Peyer's patch (tissue), 4 donors: ENCODE measurements around the gene SPRR5. TPM values are rescaled to one million over a fixed set of nuclear protein-coding genes. Genes with fewer than 3 reads are reported as not detected.

Source experiments
- DNase-seq, 3 donors: peaks; one replicate each; pipeline ENCODE4 v3.0.0-alpha.2; 2017 to 2019
- H3K27ac ChIP-seq, 4 donors: fragments of 200-600 bp; sonication (generic); one replicate each; pipeline ENCODE4 v1.5.1; 2016 to 2019
- H3K27me3 ChIP-seq, 2 donors: fragments of 200-600 bp; sonication (generic); one replicate each; pipeline ENCODE4 v1.5.1; 2019
- H3K36me3 ChIP-seq, 3 donors: fragments of 200-600 bp; sonication (generic); one replicate each; pipeline ENCODE4 v1.5.1; 2016 to 2019
- H3K4me1 ChIP-seq, 4 donors: fragments of 200-600 bp; sonication (generic); one replicate each; pipeline ENCODE4 v1.5.1; 2016 to 2019
- H3K4me3 ChIP-seq, 4 donors: fragments of 200-600 bp; sonication (generic); 1 replicate in 3 of 4; 2 replicates in 1 of 4; pipeline ENCODE4 v1.5.1; 2016 to 2019; ENCODE audit warnings: mild to moderate bottlenecking in 1 of 4
- H3K9me3 ChIP-seq, 4 donors: fragments of 200-600 bp; sonication (generic); one replicate each; pipeline ENCODE4 v1.5.1; 2016 to 2019; ENCODE audit warnings: mild to moderate bottlenecking in 1 of 4
- CTCF ChIP-seq, 6 experiments: fragments of 450-650 bp in 4 of 6; fragments of 200-600 bp in 2 of 6; sonication (generic) in 1 of 6; IDR thresholded peaks; one replicate each; pipeline ENCODE4 v1.5.1; 2017 to 2019; ENCODE audit warnings: antibody characterized with exemption in 6 of 6, mild to moderate bottlenecking in 3 of 6, moderate library complexity in 1 of 6
- POLR2A ChIP-seq, 2 donors: fragments of 450-650 bp; IDR thresholded peaks; one replicate each; pipeline ENCODE4 v1.5.1; 2017; ENCODE audit warnings: antibody characterized with exemption in 2 of 2, mild to moderate bottlenecking in 2 of 2, moderate library complexity in 2 of 2
- total RNA-seq, 4 donors: library from RNA; depleted of rRNA; stranded (reverse); fragments of >200 nt; gene quantifications; one replicate each; pipeline ENCODE4 v1.1.0, GENCODE V29; 2016

SPRR5 gene
- total RNA-seq, 4 donors from 2014 or later, result not detected

- TF ChIP-seq POLR2A (IDR thresholded peaks at IDR 0.05), result no peak
- TF ChIP-seq CTCF (IDR thresholded peaks at IDR 0.05), result no peak
- DNase-seq, result no peak
- H3K4me3 ChIP-seq, result no peak overlapping the region
- H3K9me3 ChIP-seq, result no peaks in the 10 kb centered on the region
- no peak overlapping the region for H3K27ac ChIP-seq
- no peaks in the 10 kb centered on the region for H3K36me3 ChIP-seq
- H3K27me3 ChIP-seq, result no peaks in the 10 kb centered on the region
- H3K4me1 ChIP-seq, result no peaks in the 10 kb centered on the region
Measured at GRCh38 chr1:152959801-152960451, 12.9 kb downstream of the SPRR5 start.

- Histone ChIP-seq H3K27ac (no peak overlapping the region), H3K36me3 (no peaks in the 10 kb centered on the region), H3K9me3 (no peaks in the 10 kb centered on the region), H3K4me1 (no peaks in the 10 kb centered on the region), H3K4me3 (no peak overlapping the region), H3K27me3 (no peaks in the 10 kb centered on the region)
- TF ChIP-seq POLR2A (IDR thresholded peaks at IDR 0.05), result no peak
- TF ChIP-seq CTCF (IDR thresholded peaks at IDR 0.05), result no peak
- DNase-seq, result no peak
Measured at GRCh38 chr1:152960452-152961044, 13.5 kb downstream of the SPRR5 start.

DNA sequence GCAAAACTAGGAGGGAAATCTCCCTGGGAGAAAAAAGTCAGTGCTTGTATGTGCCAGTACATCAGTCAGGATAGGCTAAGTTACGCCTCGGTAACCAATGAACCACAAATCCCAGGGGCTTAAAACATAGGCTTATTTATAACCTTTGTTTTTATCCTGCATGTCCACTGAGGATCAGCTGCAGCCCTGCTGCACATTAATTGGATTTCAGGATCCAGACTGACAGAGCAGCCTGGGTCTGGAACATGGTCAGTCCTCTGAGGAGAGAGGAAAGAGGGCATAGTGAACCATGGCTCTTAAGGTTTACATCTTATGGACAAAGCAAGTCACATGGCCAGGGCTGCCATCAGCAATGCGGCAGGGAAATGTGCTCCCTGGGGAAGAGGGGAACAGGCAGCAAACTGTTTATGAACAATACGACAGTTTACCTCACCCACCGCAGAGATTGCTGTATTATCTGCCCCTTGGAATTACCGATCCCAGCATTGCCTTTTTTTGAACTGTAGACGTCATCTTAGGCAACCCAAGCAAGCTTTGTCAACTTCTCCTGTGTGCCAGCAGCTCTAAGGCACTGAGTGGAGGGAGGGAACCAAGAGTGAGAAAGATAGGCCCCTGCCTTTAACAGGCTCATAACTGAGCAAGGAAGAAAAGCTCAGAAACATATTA lies 14.4 kb downstream of the SPRR5 start:
- H3K4me3 ChIP-seq, result no peak overlapping the region
- DNase-seq, result no peak
- H3K4me1 ChIP-seq, result no peaks in the 10 kb centered on the region
- H3K27ac ChIP-seq, result no peak overlapping the region
- TF ChIP-seq POLR2A (IDR thresholded peaks at IDR 0.05) (no peak), CTCF (IDR thresholded peaks at IDR 0.05) (no peak)
- no peaks in the 10 kb centered on the region for H3K36me3 ChIP-seq
- no peaks in the 10 kb centered on the region for H3K9me3 ChIP-seq
- H3K27me3 ChIP-seq, result no peaks in the 10 kb centered on the region

- Histone ChIP-seq H3K9me3 (no peaks in the 10 kb centered on the region), H3K27ac (no peak overlapping the region), H3K4me1 (no peaks in the 10 kb centered on the region), H3K27me3 (no peaks in the 10 kb centered on the region), H3K4me3 (no peak overlapping the region), H3K36me3 (no peaks in the 10 kb centered on the region)
- TF ChIP-seq CTCF (IDR thresholded peaks at IDR 0.05) (no peak), POLR2A (IDR thresholded peaks at IDR 0.05) (no peak)
- DNase-seq, result no peak
Measured at GRCh38 chr1:152962876-152963415, 15.9 kb downstream of the SPRR5 start.

DNA sequence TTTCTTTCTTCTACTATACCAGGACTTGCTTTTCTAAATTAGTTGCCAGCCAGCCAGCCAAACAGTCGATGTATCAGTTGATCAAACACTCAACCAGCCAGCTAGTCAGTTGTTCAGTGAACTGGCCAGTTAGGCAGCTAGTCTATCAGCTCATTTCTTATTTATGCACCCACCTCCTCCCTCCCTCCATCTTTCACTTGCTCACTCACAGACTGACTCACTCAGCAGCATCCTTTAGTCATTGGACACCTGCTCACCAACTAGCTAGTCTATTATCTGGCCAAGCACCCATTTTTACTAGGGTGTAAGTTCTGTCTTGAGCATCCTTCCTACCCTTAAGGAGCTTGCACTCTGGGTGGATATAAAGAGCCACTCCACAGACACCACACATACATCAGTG lies 17.5 kb downstream of the SPRR5 start:
- TF ChIP-seq CTCF (IDR thresholded peaks at IDR 0.05) (no peak), POLR2A (IDR thresholded peaks at IDR 0.05) (no peak)
- DNase-seq, result no peak
- no peaks in the 10 kb centered on the region for H3K4me1 ChIP-seq
- no peaks in the 10 kb centered on the region for H3K36me3 ChIP-seq
- no peak overlapping the region for H3K4me3 ChIP-seq
- H3K9me3 ChIP-seq, result no peaks in the 10 kb centered on the region
- no peak overlapping the region for H3K27ac ChIP-seq
- H3K27me3 ChIP-seq, result no peaks in the 10 kb centered on the region
